Measurements from ENCODE around the gene SLC6A11. TPM values are rescaled to one million over a fixed set of nuclear protein-coding genes. Genes with fewer than 3 reads are reported as not detected.

Gene SLC6A11
- total and polyA plus RNA-seq, 2 of the 13 experiments (the other 11 are each of a cell fraction or from before 2014, with no cell fraction given): 17.9 to 34.5 TPM

DNA sequence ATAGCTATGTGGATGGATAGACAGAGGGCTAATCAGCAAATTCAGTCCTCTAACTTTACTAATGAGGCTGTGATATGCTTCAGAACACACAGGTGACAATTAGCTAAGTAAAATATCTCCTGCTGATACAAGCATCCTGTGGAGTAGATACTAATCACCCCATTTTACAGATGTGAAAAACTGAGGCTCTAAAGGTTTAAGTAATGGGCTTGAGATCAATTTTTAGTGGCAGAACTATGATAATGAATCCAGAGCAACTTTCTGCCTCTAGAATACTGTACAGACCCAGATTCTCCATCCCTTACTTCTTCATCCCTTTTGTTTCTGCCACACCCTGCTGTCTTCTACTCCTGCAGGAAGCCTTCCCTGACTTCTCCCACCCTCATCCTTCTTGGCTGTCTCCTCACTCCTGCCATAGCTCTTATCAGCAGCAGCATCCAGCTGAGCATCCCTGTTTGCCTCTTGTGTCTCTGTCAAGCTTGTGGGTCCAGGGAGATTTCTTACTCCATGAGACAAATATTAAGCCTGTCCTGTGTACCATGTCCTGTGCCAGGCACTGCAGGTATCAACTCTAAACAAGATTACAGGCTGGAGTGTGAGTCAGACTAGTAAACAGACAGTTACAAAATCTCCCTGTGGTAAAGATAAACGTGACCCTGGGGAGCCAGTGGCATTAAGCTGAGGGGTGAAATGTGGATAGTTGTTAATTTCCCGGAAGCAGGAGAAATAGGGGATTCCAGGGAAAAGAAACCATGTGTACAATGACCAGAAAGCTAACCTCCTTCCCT lies 39.2 kb downstream of the SLC6A11 start (continued):
- TF ChIP-seq, protein P1, sequence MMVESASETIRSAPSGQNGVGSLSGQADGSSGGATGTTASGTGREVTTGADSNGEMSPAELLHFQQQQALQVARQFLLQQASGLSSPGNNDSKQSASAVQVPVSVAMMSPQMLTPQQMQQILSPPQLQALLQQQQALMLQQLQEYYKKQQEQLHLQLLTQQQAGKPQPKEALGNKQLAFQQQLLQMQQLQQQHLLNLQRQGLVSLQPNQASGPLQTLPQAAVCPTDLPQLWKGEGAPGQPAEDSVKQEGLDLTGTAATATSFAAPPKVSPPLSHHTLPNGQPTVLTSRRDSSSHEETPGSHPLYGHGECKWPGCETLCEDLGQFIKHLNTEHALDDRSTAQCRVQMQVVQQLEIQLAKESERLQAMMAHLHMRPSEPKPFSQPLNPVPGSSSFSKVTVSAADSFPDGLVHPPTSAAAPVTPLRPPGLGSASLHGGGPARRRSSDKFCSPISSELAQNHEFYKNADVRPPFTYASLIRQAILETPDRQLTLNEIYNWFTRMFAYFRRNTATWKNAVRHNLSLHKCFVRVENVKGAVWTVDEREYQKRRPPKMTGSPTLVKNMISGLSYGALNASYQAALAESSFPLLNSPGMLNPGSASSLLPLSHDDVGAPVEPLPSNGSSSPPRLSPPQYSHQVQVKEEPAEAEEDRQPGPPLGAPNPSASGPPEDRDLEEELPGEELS (CRISPR knock-in tag; IDR thresholded peaks at IDR 0.05): peak; percentile 81
- TF ChIP-seq HDAC2 (CRISPR knock-in tag; IDR thresholded peaks at IDR 0.05): peak; percentile 42; the same call in 1 of the 2 replicates
- TF ChIP-seq U2AF1 (optimal IDR thresholded peaks at IDR 0.05; ENCODE audit: low read depth, low read length): no peak
- TF ChIP-seq ZNF629 (CRISPR knock-in tag; conservative IDR thresholded peaks at IDR 0.05): peak; percentile 88
- TF ChIP-seq ETV5 (CRISPR knock-in tag; IDR thresholded peaks at IDR 0.05; ENCODE audit: borderline replicate concordance): peak; percentile 32; the same call in 1 of the 2 replicates
- TF ChIP-seq ELF1 (CRISPR knock-in tag; IDR thresholded peaks at IDR 0.05): peak; percentile 60
- no peak for TF ChIP-seq SATB2 (CRISPR knock-in tag; IDR thresholded peaks at IDR 0.05)
- TF ChIP-seq EZH2 (conservative IDR thresholded peaks at IDR 0.05; ENCODE audit: low read depth, low read length): no peak
- TF ChIP-seq, protein P2, sequence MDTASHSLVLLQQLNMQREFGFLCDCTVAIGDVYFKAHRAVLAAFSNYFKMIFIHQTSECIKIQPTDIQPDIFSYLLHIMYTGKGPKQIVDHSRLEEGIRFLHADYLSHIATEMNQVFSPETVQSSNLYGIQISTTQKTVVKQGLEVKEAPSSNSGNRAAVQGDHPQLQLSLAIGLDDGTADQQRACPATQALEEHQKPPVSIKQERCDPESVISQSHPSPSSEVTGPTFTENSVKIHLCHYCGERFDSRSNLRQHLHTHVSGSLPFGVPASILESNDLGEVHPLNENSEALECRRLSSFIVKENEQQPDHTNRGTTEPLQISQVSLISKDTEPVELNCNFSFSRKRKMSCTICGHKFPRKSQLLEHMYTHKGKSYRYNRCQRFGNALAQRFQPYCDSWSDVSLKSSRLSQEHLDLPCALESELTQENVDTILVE (CRISPR knock-in tag; IDR thresholded peaks at IDR 0.05): 0 out of 2 replicates have a peak, but pooled peaks have one; percentile 30
- TF ChIP-seq, protein P3, sequence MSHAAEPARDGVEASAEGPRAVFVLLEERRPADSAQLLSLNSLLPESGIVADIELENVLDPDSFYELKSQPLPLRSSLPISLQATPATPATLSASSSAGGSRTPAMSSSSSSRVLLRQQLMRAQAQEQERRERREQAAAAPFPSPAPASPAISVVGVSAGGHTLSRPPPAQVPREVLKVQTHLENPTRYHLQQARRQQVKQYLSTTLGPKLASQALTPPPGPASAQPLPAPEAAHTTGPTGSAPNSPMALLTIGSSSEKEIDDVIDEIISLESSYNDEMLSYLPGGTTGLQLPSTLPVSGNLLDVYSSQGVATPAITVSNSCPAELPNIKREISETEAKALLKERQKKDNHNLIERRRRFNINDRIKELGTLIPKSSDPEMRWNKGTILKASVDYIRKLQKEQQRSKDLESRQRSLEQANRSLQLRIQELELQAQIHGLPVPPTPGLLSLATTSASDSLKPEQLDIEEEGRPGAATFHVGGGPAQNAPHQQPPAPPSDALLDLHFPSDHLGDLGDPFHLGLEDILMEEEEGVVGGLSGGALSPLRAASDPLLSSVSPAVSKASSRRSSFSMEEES (CRISPR knock-in tag; IDR thresholded peaks at IDR 0.05): no peak
- no peak for TF ChIP-seq ZNF781 (CRISPR knock-in tag; IDR thresholded peaks at IDR 0.05; ENCODE audit: borderline replicate concordance, not compliant biosample characterization)
- TF ChIP-seq, protein P4, sequence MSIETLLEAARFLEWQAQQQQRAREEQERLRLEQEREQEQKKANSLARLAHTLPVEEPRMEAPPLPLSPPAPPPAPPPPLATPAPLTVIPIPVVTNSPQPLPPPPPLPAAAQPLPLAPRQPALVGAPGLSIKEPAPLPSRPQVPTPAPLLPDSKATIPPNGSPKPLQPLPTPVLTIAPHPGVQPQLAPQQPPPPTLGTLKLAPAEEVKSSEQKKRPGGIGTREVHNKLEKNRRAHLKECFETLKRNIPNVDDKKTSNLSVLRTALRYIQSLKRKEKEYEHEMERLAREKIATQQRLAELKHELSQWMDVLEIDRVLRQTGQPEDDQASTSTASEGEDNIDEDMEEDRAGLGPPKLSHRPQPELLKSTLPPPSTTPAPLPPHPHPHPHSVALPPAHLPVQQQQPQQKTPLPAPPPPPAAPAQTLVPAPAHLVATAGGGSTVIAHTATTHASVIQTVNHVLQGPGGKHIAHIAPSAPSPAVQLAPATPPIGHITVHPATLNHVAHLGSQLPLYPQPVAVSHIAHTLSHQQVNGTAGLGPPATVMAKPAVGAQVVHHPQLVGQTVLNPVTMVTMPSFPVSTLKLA (IDR thresholded peaks at IDR 0.05): 0 out of 2 replicates have a peak, but pooled peaks have one; percentile 15
- TF ChIP-seq MYC (CRISPR knock-in tag; IDR thresholded peaks at IDR 0.05; ENCODE audit: borderline replicate concordance): no peak
- peak; percentile 35; the same call in 1 of the 2 replicates for TF ChIP-seq ZMYM3 (CRISPR knock-in tag; IDR thresholded peaks at IDR 0.05)
- no peak for TF ChIP-seq ZBTB20 (CRISPR knock-in tag; IDR thresholded peaks at IDR 0.05; ENCODE audit: borderline replicate concordance, low read depth)
- TF ChIP-seq SAP130 (CRISPR knock-in tag; IDR thresholded peaks at IDR 0.05; ENCODE audit: low read depth): peak; percentile 43; the same call in 1 of the 2 replicates
- TF ChIP-seq JUND (CRISPR knock-in tag; IDR thresholded peaks at IDR 0.05): peak; percentile 81; the same call in 1 of the 2 replicates
- no peak for TF ChIP-seq ZNF225 (CRISPR knock-in tag; IDR thresholded peaks at IDR 0.05)
- peak; percentile 69; the same call in 1 of the 2 replicates for TF ChIP-seq CHD4 (IDR thresholded peaks at IDR 0.05; ENCODE audit: borderline replicate concordance, low read length)
- no peak for TF ChIP-seq CC2D1A (CRISPR knock-in tag; IDR thresholded peaks at IDR 0.05)
- TF ChIP-seq MED1 (CRISPR knock-in tag; IDR thresholded peaks at IDR 0.05): peak; percentile 50; the same call in 1 of the 2 replicates
- no peak for TF ChIP-seq EED (CRISPR knock-in tag; IDR thresholded peaks at IDR 0.05)
- no peak for TF ChIP-seq ARHGAP35 (CRISPR knock-in tag; IDR thresholded peaks at IDR 0.05; ENCODE audit: borderline replicate concordance)
- TF ChIP-seq NCOR1 (IDR thresholded peaks at IDR 0.05; ENCODE audit: borderline replicate concordance, low read length): no peak
- TF ChIP-seq ZNF101 (CRISPR knock-in tag; IDR thresholded peaks at IDR 0.05; ENCODE audit: borderline replicate concordance, low read depth): no peak

Measured in HepG2 (cell line).